HEK293 (cell line): ENCODE data around the gene FOXO4.

Source experiments
- EGR2 ChIP-seq: fragments of 450-650 bp; formaldehyde crosslinking; IDR thresholded peaks from 2 replicates; pipeline ENCODE4 v1.5.1; 2016; ENCODE audit warnings: low read depth, missing biosample characterization, missing genetic modification characterization
- GLIS1 ChIP-seq: fragments of 450-650 bp; formaldehyde crosslinking; IDR thresholded peaks from 2 replicates; pipeline ENCODE4 v1.5.1; 2016; ENCODE audit warnings: missing biosample characterization, missing genetic modification characterization
- KLF10 ChIP-seq: fragments of 450-650 bp; IDR thresholded peaks from 2 replicates; pipeline ENCODE4 v1.5.1; 2018; ENCODE audit warnings: missing biosample characterization, mild to moderate bottlenecking, missing genetic modification characterization
- OVOL3 ChIP-seq: fragments of 450-650 bp; formaldehyde crosslinking; IDR thresholded peaks from 2 replicates; pipeline ENCODE4 v1.5.1; 2016; ENCODE audit warnings: missing biosample characterization, missing genetic modification characterization
- SALL2 ChIP-seq: fragments of 450-650 bp; formaldehyde crosslinking; IDR thresholded peaks from 2 replicates; pipeline ENCODE4 v1.5.0; 2017; ENCODE audit warnings: missing biosample characterization, mild to moderate bottlenecking, missing genetic modification characterization, borderline replicate concordance
- TCF7L2 ChIP-seq: IDR thresholded peaks from 2 replicates; pipeline ENCODE4 v1.6.1; 2011; ENCODE audit warnings: low read depth, mild to moderate bottlenecking, inconsistent platforms, low read length, moderate library complexity, borderline replicate concordance
- ZBTB21 ChIP-seq: fragments of 450-650 bp; formaldehyde crosslinking; IDR thresholded peaks from 2 replicates; pipeline ENCODE4 v1.5.1; 2017; ENCODE audit warnings: missing biosample characterization, missing genetic modification characterization
- ZFP3 ChIP-seq: fragments of 450-650 bp; formaldehyde crosslinking; IDR thresholded peaks from 2 replicates; pipeline ENCODE4 v1.5.1; 2016; ENCODE audit warnings: low read depth, missing biosample characterization, missing genetic modification characterization
- ZNF10 ChIP-seq: fragments of 450-650 bp; formaldehyde crosslinking; IDR thresholded peaks from 2 replicates; pipeline ENCODE4 v1.5.1; 2017; ENCODE audit warnings: missing biosample characterization, missing genetic modification characterization
- ZNF112 ChIP-seq: fragments of 450-650 bp; formaldehyde crosslinking; IDR thresholded peaks from 2 replicates; pipeline ENCODE4 v1.5.0; 2017; ENCODE audit warnings: missing biosample characterization, missing genetic modification characterization
- ZNF23 ChIP-seq: fragments of 450-650 bp; formaldehyde crosslinking; IDR thresholded peaks from 2 replicates; pipeline ENCODE4 v1.5.1; 2016; ENCODE audit warnings: missing biosample characterization, missing genetic modification characterization, borderline replicate concordance
- ZNF24 ChIP-seq: fragments of 450-650 bp; formaldehyde crosslinking; IDR thresholded peaks from 2 replicates; pipeline ENCODE4 v1.5.1; 2016; ENCODE audit warnings: missing biosample characterization, missing genetic modification characterization
- ZNF302 ChIP-seq: fragments of 450-650 bp; formaldehyde crosslinking; IDR thresholded peaks from 2 replicates; pipeline ENCODE4 v1.5.1; 2016; ENCODE audit warnings: missing biosample characterization, missing genetic modification characterization, low read depth
- ZNF324 ChIP-seq: fragments of 450-650 bp; formaldehyde crosslinking; IDR thresholded peaks from 2 replicates; pipeline ENCODE4 v1.5.1; 2016; ENCODE audit warnings: missing biosample characterization, missing genetic modification characterization
- ZNF335 ChIP-seq: fragments of 450-650 bp; formaldehyde crosslinking; conservative IDR thresholded peaks from 2 replicates; pipeline ENCODE4 v1.5.1; 2016; ENCODE audit warnings: missing biosample characterization, missing genetic modification characterization
- ZNF350 ChIP-seq: fragments of 450-650 bp; formaldehyde crosslinking; IDR thresholded peaks from 2 replicates; pipeline ENCODE4 v1.5.0; 2017; ENCODE audit warnings: missing biosample characterization, mild to moderate bottlenecking, missing genetic modification characterization
- ZNF529 ChIP-seq: fragments of 450-650 bp; formaldehyde crosslinking; IDR thresholded peaks from 2 replicates; pipeline ENCODE4 v1.5.1; 2017; ENCODE audit warnings: missing genetic modification characterization, missing biosample characterization; ENCODE audit not compliant: insufficient replicate concordance
- ZNF530 ChIP-seq: fragments of 450-650 bp; formaldehyde crosslinking; IDR thresholded peaks from 2 replicates; pipeline ENCODE4 v1.5.1; 2016; ENCODE audit warnings: low read depth, missing biosample characterization, missing genetic modification characterization
- ZNF544 ChIP-seq: fragments of 450-650 bp; formaldehyde crosslinking; IDR thresholded peaks from 2 replicates; pipeline ENCODE4 v1.5.0; 2017; ENCODE audit warnings: missing biosample characterization, missing genetic modification characterization
- ZNF558 ChIP-seq: fragments of 450-650 bp; formaldehyde crosslinking; IDR thresholded peaks from 2 replicates; pipeline ENCODE4 v1.5.1; 2016; ENCODE audit warnings: missing biosample characterization, missing genetic modification characterization
- ZNF560 ChIP-seq: fragments of 450-650 bp; formaldehyde crosslinking; IDR thresholded peaks from 2 replicates; pipeline ENCODE4 v1.5.1; 2017; ENCODE audit warnings: missing biosample characterization, missing genetic modification characterization, borderline replicate concordance
- ZNF561 ChIP-seq: fragments of 450-650 bp; IDR thresholded peaks from 2 replicates; pipeline ENCODE4 v1.5.1; 2018; ENCODE audit warnings: missing biosample characterization, missing genetic modification characterization, borderline replicate concordance
- ZNF585B ChIP-seq: fragments of 450-650 bp; formaldehyde crosslinking; IDR thresholded peaks from 2 replicates; pipeline ENCODE4 v1.5.1; 2016; ENCODE audit warnings: missing biosample characterization, missing genetic modification characterization
- ZNF596 ChIP-seq: fragments of 450-650 bp; IDR thresholded peaks from 2 replicates; pipeline ENCODE4 v1.5.0; 2018; ENCODE audit warnings: missing biosample characterization, mild to moderate bottlenecking, missing genetic modification characterization, moderate library complexity
- ZNF626 ChIP-seq: fragments of 450-650 bp; sonication (Bioruptor Pico); formaldehyde crosslinking; IDR thresholded peaks from 2 replicates; pipeline ENCODE4 v1.5.1; 2018; ENCODE audit warnings: missing biosample characterization, missing genetic modification characterization, inconsistent platforms
- ZNF670 ChIP-seq: fragments of 450-650 bp; formaldehyde crosslinking; IDR thresholded peaks from 2 replicates; pipeline ENCODE4 v1.5.1; 2016; ENCODE audit warnings: missing biosample characterization, missing genetic modification characterization, low read depth
- ZNF76 ChIP-seq: fragments of 450-650 bp; formaldehyde crosslinking; IDR thresholded peaks from 2 replicates; pipeline ENCODE4; 2016; ENCODE audit warnings: low read depth, missing biosample characterization, missing genetic modification characterization, borderline replicate concordance
- ZSCAN23 ChIP-seq: fragments of 450-650 bp; formaldehyde crosslinking; IDR thresholded peaks from 2 replicates; pipeline ENCODE4 v1.5.1; 2016; ENCODE audit warnings: missing biosample characterization, missing genetic modification characterization
- TF ChIP-seq, protein P1 (sequence below): fragments of 450-650 bp; formaldehyde crosslinking; IDR thresholded peaks from 2 replicates; pipeline ENCODE4 v1.5.1; 2016; ENCODE audit warnings: missing biosample characterization, missing genetic modification characterization
- TF ChIP-seq, protein P2 (sequence below): fragments of 450-650 bp; formaldehyde crosslinking; IDR thresholded peaks from 2 replicates; pipeline ENCODE4 v1.5.0; 2017; ENCODE audit warnings: missing biosample characterization, missing genetic modification characterization, borderline replicate concordance
- TF ChIP-seq, protein P3 (sequence below): fragments of 450-650 bp; formaldehyde crosslinking; IDR thresholded peaks from 2 replicates; pipeline ENCODE4 v1.5.1; 2017; ENCODE audit warnings: missing biosample characterization, missing genetic modification characterization
- TF ChIP-seq, protein P4 (sequence below): fragments of 450-650 bp; formaldehyde crosslinking; IDR thresholded peaks from 2 replicates; pipeline ENCODE4 v1.5.1; 2016; ENCODE audit warnings: missing biosample characterization, missing genetic modification characterization, low read depth
- TF ChIP-seq, protein P5 (sequence below): fragments of 450-650 bp; formaldehyde crosslinking; IDR thresholded peaks from 2 replicates; pipeline ENCODE4 v1.5.1; 2016; ENCODE audit warnings: missing biosample characterization, missing genetic modification characterization

The FOXO4 gene

DNA sequence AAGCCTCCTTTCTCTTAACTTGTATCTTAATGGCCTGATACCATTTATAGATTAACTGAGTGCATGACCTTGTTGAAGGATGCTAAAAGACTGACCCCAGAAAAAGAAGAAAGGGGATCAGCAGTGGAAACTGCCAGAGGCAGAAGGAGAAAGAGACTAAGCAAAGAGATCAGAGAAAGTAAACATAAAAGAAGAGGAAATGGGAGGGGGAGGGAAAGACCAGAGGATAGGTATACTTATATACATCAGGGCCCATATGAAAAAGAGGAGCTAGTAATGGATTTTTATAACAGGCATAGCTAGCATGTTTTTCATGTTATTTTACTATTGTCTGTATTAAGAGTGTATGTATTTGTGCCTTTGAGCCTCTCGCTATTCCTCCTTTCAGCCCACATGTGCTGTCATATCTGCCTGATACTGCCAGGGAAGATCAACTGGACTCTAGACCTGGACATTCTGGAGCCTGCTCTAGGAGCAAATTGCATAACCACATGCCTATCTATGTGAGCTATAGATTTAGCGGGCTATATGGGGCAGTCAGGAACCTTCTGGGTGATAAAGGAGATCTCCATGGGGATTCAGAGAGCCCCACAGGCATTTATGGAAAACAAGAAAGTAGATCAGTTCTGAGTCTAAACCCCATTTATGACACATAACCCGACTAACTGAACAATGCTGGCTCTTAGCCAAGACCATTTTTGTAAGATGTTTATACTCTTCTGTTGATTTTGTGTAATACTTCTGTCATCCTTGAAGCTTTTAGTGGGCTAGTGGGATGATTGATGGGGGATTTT, 14.1 kb upstream of the FOXO4 start (continued):
- TF ChIP-seq ZNF112 (tag by site-specific recombination) (no peak), TCF7L2 (0 out of 2 replicates have a peak, but pooled peaks have one; percentile 11), ZNF558 (no peak), KLF10 (tag by site-specific recombination) (peak; percentile 62), ZNF626 (tag by site-specific recombination) (no peak), ZNF335 (tag by site-specific recombination) (no peak), ZNF529 (tag by site-specific recombination) (no peak), ZNF596 (no peak), ZNF350 (tag by site-specific recombination) (no peak), ZNF530 (tag by site-specific recombination) (no peak), ZNF670 (tag by site-specific recombination) (no peak), ZFP3 (tag by site-specific recombination) (no peak), ZNF561 (tag by site-specific recombination) (peak; percentile 69; the same call in 1 of the 2 replicates), EGR2 (tag by site-specific recombination) (no peak), ZSCAN23 (tag by site-specific recombination) (peak; percentile 54; the same call in 1 of the 2 replicates), ZNF585B (tag by site-specific recombination) (no peak), ZNF544 (tag by site-specific recombination) (no peak), ZNF10 (tag by site-specific recombination) (no peak), ZNF24 (tag by site-specific recombination) (no peak), ZBTB21 (tag by site-specific recombination) (no peak), SALL2 (tag by site-specific recombination) (no peak), ZNF23 (tag by site-specific recombination) (no peak), ZNF560 (tag by site-specific recombination) (no peak), GLIS1 (tag by site-specific recombination) (no peak), OVOL3 (0 out of 2 replicates have a peak, but pooled peaks have one; percentile 56), ZNF324 (tag by site-specific recombination) (no peak), ZNF76 (tag by site-specific recombination) (no peak), ZNF302 (tag by site-specific recombination) (no peak)
- TF ChIP-seq, protein P1, sequence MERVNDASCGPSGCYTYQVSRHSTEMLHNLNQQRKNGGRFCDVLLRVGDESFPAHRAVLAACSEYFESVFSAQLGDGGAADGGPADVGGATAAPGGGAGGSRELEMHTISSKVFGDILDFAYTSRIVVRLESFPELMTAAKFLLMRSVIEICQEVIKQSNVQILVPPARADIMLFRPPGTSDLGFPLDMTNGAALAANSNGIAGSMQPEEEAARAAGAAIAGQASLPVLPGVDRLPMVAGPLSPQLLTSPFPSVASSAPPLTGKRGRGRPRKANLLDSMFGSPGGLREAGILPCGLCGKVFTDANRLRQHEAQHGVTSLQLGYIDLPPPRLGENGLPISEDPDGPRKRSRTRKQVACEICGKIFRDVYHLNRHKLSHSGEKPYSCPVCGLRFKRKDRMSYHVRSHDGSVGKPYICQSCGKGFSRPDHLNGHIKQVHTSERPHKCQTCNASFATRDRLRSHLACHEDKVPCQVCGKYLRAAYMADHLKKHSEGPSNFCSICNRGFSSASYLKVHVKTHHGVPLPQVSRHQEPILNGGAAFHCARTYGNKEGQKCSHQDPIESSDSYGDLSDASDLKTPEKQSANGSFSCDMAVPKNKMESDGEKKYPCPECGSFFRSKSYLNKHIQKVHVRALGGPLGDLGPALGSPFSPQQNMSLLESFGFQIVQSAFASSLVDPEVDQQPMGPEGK (tag by site-specific recombination): no peak; the same call in 1 of the 2 replicates
- TF ChIP-seq, protein P2, sequence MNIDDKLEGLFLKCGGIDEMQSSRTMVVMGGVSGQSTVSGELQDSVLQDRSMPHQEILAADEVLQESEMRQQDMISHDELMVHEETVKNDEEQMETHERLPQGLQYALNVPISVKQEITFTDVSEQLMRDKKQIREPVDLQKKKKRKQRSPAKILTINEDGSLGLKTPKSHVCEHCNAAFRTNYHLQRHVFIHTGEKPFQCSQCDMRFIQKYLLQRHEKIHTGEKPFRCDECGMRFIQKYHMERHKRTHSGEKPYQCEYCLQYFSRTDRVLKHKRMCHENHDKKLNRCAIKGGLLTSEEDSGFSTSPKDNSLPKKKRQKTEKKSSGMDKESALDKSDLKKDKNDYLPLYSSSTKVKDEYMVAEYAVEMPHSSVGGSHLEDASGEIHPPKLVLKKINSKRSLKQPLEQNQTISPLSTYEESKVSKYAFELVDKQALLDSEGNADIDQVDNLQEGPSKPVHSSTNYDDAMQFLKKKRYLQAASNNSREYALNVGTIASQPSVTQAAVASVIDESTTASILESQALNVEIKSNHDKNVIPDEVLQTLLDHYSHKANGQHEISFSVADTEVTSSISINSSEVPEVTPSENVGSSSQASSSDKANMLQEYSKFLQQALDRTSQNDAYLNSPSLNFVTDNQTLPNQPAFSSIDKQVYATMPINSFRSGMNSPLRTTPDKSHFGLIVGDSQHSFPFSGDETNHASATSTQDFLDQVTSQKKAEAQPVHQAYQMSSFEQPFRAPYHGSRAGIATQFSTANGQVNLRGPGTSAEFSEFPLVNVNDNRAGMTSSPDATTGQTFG: no peak
- TF ChIP-seq, protein P3, sequence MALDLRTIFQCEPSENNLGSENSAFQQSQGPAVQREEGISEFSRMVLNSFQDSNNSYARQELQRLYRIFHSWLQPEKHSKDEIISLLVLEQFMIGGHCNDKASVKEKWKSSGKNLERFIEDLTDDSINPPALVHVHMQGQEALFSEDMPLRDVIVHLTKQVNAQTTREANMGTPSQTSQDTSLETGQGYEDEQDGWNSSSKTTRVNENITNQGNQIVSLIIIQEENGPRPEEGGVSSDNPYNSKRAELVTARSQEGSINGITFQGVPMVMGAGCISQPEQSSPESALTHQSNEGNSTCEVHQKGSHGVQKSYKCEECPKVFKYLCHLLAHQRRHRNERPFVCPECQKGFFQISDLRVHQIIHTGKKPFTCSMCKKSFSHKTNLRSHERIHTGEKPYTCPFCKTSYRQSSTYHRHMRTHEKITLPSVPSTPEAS: no peak
- TF ChIP-seq, protein P4, sequence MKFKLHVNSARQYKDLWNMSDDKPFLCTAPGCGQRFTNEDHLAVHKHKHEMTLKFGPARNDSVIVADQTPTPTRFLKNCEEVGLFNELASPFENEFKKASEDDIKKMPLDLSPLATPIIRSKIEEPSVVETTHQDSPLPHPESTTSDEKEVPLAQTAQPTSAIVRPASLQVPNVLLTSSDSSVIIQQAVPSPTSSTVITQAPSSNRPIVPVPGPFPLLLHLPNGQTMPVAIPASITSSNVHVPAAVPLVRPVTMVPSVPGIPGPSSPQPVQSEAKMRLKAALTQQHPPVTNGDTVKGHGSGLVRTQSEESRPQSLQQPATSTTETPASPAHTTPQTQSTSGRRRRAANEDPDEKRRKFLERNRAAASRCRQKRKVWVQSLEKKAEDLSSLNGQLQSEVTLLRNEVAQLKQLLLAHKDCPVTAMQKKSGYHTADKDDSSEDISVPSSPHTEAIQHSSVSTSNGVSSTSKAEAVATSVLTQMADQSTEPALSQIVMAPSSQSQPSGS (tag by site-specific recombination): no peak
- TF ChIP-seq, protein P5, sequence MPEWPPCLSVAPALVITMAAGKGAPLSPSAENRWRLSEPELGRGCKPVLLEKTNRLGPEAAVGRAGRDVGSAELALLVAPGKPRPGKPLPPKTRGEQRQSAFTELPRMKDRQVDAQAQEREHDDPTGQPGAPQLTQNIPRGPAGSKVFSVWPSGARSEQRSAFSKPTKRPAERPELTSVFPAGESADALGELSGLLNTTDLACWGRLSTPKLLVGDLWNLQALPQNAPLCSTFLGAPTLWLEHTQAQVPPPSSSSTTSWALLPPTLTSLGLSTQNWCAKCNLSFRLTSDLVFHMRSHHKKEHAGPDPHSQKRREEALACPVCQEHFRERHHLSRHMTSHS: 0 out of 2 replicates have a peak, but pooled peaks have one; percentile 33
